Activated gamma-delta T cell treated with anti-CD3 and anti-CD28 coated beads, Interleukin-2, amount 50 U/mL, for 16 hours (primary cell): ENCODE data around the gene NUDT2.
A peak's percentile ranks its signal among the peaks of the same experiment; 100 is the strongest.

ENCODE experiments used
- DNase-seq: peaks from one replicate; pipeline ENCODE4 v3.0.0-alpha.2; 2020; ENCODE audit warnings: low read depth

NUDT2 gene

DNA sequence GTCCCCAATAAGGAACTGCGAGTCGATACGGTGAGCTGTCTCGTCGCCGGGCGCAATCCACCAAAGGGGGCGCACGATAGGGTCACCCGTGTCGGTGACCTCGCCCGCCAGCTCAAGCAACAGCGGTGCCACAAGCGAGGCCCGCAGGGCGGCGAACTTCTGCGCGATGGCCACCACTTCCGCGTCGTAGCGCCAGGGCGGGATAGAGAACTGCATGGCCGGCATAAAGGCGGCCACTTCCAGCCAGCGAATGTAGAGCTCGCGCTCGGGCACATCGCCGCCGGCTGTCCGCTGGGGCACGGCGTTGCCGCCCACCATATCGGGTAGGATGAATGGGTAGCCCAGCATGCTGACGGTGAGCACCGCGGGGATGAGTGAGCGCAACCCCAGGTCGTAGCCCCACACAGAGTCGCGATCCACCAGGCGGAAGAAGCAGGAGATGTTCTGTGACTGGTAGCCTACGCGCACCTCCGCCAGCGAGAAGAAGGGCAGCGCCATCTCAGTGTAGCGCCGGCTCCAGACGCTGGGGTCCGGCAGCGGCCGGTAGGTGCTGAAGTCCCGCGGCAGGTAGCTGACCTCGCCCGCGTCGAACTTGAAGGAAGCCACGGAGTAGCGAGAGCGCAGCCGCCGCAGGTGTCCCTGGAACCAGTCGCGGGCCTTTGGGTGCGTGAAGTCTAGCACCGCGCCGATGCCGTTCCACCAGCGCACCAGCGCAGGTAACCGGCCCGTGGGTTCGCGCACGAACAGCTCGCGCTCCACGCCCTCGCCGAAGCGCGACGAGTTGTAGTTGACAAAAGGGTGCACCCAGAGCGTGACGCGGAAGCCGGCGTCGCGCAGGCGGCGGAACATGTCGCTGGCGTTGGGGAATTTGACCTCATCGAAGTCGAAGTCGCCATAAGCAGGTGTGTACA, 41.9 kb downstream of the NUDT2 start:
- DNase-seq = no peak

DNA sequence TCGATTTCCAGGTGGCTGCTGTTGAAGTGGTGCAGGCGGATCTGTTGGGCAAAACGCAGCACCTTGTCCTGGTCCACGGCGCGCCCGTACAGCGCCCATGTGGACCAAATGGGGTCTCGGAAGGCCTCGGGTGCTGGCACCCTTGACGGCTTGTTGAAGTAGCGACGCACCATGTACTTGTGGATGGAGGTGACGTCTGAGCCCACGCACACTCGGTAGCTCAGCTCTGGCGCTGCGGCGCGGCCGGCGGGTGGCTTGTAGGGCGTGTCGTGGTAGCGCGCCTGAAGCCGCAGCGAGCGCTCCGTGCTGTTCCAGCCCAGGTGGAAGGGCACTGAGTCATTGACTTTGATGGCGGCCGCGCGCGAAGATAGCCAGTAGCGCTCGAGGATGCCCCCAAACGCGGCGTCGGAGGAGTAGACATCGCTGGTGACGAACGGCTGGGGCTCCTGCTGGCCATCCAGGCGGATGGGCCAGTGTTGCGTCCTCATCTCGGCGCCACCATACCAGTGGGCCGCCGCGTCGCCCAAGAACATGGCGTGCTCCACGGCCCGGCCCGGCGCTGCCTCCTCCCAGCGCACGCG, 42.6 kb downstream of the NUDT2 start:
- DNase-seq = no peak

DNA sequence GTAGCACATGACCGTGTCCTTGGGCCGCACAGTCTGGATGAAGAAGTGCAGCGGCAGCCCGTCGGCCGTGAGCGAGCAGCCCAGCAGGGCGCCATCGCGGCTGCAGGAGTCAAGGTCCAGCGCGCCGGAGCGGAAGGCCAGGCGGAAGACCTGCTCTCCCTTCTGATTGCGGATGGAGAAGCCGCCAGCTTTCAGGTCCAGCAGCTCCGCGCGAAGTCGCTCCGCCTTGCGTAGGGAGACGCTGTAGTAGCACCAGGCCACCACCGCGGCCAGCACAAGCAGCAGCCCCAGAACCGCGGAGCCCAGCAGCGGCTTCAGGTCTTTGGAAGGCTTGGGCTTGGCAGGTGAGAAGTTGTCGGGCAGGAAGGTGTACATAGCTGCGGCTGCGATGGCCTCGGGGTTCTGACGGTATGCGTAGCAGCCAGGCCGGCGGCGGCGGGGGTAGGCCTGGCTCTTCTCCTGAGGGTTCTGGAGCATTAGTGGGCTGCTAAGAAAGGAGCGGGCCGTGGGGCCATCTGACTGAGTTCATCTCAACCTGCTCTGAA, 43.2 kb downstream of the NUDT2 start:
- no peak for DNase-seq

DNA sequence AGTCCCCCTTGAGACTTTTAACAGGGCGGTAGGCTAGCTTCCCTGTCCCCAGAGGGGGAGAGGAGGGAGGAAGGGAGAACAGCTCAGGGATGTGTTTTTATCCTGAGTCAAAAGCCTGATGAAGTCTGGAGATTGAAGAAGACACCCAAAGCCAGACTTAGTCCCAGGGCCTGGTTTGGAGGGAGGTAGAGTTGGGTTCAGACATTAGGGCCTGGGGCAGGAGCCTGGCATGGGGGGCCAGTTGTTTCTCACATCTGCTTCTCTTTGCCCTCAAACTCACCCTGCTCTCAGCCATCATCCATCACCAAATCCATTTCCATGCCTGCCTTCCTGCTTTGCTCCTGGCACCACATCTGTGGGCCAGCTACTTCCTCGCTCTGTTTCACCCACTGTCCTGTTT, 44.4 kb downstream of the NUDT2 start:
- no peak for DNase-seq

DNA sequence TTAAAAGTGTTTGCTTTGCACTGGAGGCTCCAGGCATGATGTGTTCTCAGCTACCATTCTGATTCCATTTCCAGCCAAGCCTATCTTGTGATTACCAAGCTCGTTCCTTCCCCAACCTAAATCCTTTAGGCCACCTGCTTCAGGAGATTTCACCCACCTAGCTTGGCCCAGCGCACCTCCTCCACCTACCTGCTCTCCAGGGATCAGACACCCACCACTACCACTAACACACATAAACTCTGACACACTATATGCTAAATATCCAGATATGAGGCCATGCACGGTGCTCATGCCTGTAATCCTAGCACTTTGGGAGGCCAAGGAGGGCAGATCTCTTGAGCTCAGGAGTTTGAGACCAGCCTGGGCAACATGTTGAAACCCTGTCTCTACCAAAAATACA, 45.0 kb downstream of the NUDT2 start:
- DNase-seq = no peak

DNA sequence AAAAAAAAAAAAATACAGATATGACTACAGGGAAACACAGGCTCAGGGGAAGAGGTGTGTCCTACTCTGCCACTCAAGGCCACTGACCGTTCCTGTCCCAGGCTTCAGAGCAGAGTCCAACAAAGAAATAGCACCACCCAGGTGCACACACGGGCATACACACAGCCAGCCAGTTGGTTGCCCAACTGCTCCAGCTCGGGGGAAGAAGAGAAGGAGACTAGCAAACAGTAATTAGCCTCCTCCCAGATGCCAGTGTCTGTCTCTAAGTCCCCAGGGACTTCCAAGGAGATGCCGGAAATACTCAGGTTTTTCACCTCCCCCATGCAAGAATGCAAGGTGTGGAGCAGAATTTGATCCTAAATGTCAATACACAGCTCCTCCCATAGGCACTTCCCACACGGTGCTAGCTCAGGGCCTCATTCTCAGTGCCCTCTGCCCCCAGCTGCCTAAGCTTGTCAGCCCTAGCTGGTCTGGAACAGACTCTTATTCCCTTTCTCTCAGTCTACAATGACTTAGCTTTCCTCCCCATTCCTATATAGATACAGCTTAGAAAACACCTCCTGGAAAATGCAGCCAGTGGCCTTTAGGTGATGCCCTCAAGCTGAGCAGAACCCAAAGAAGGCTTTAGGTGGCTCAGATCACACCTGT, 45.7 kb downstream of the NUDT2 start:
- no peak for DNase-seq

DNA sequence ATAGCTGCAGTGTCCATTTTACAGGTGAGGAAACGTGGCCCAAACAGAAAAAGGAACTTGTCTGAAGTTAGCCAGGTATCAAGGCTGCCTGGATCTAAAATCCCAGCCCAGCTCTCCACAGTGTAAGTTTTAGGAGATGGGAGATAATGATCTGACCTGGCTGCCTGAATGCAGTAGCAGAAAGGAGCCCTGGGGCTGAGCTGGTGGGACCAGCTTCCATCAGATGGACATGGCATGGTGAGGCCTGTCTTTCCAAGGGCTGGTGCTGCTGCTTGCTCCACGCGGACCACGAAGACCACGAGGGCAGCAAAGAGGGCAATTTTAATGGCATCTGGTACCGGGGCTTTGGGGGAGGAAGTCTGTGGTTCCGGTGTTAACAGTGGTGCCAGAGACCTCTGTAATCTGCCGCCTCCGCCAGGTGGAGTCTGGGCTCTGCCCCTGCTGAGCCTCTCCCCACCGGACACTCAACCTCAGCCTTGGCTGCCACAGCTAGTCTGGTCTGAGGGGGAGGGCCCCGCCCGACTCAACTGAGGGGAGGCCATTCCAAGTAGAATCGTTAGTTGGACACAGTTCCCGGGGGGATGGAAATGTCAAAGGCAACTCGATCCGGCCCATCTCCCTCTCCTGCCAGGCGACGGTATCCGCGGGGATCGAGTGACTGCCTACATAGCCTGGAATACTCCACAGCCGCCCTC, 46.7 kb downstream of the NUDT2 start:
- peak; percentile 39 for DNase-seq

DNA sequence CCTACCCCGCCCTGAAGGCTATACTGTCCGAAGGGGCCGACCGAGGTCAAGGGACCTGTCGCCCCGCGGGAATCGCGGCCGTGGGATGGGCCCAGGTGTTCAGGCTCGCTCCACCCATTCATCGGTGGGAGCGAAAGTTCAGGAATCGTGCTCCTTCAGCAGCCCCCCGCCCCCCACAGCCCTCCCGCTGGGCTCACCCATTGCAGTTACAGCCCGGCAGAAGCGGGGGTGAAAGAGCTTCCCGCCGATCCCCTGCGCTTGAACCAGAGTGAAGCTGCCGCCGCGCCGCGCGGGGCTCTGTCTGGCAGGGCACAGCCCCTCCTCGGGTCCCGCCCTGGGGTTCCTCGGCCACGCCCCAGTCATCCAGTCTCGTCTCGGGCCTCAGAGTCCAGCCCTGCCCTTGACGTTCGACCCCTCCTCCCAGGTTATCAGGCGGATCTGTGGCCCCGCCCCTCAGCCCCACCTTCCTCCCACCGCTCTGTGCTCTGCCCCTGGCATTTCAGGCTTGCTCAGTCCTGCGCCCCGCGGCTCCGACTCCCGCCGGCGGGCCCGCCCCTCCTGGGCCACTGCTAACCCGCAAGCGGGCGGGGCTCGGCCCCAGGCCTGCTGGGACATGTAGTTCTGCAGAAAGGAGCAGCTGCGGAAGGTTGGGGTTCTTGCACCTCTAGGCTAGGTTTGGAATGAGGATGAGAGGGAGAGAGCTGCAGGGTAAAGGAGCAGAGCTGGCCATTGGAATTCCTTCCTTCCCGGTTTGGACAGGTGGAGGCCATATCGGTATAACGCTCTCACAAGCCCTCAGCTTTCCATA, 47.4 kb downstream of the NUDT2 start, which contains the start of gene MYORG:
Gene MYORG, minus strand, starts transcription at position 303 of the 808 bp plus-strand sequence. CDS start 3,955 bp downstream, outside the sequence.
- DNase-seq = peak; percentile 95

DNA sequence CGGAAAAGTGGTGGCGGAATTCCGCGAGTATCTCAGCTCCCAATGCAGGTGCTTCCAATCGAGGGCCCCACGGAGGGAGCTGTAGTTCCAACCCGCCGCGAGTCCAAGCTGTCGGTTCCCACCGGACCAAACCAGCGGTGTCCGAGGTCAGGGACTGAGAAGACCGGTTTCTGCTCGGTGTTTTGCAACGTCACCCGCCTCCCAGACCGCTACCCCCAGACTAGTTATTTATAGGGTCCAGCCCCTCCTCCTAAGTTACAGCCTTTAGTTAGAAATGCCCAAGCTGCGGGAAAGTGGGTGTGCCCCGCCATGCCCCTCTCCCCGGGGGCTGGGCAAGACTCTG, 48.0 kb downstream of the NUDT2 start:
- no peak for DNase-seq

DNA sequence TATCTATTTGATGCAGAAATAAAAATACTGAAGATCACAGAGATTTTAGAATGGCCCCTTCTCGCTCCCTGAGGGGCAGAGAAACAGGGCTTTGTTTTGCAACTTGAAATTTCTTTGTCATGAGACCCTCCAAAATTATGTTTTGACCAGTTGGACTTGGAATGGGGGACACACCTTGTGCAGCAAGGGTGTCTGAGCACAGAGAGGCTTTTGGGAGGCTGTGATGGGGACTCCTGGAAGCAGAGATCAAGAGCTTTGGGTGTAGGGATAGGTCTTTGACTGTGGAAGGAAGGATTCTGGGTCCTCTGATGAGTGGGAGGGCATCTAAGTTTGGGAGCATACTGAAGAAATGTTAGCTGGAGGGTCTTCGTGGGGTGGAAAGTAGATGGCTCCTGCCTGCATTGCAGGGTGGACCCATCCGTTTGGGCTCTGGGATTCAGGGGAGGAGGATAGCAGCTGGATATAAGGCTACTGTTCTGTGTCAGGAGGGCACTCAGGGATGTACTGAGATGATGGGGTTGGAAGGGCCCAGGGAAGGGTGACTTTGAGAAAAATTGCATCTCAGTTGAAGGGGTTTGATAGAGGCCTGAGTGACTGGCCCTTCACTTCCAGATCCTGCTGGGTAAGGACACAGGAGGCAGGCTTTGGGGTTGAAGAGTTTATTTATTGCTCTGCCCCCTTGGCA, 49.1 kb downstream of the NUDT2 start:
- DNase-seq = no peak

DNA sequence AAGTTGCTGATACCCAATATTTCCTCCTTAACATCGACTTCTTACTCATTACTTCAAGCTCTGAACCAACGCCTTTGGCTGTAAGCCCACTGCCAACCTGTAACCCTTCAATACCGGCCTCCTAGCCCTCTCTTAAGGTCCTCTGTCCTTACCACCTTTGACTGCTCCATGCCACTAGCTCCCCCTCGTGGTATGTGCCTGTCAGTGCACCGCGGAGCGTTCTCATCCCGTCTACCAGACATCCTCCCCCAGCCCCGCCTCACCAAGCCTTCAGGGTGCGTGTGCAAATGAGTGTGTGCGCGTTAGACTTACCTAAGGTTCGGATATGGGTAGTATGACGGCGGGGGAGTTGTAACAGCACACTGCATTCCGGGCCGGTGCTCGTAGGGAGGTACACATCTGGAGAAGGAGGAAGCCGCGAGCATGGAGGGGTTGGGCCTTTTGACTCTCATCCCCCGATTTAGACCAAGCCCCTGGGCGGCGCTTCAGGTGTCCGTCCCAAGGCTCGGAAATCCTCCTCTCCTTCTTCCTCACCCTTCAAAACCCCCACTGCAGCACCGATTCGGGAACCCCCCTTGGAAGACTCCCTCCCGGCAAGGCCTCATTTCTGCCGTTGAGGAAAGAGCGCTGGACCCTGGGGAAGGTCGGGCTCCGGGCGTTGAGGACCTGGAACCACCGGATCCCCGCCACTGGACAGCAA, 50.1 kb downstream of the NUDT2 start:
- DNase-seq = peak; percentile 82

DNA sequence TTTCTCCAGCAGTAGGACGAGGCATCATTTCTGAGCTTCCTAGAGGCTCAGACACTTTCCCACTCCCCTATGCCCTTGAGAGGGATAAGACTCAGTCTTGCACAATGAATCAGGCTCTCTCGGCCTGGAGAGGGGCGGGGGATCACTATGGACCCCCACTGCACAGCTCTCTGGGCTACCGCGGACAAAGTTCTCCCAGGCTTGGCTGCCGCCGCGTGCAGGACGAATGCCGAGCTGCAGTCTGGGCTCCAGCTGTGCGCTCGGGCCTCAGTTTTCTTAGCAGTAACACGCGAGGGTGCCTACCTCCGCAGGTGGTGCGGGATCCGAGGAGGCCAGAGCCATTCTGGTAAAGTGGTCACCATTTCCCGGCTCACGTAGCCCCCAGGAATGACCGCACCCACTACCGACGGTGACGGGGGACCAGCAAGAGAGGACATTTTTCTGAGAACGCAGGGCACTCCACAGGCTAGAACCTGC, 50.7 kb downstream of the NUDT2 start:
- DNase-seq = no peak

DNA sequence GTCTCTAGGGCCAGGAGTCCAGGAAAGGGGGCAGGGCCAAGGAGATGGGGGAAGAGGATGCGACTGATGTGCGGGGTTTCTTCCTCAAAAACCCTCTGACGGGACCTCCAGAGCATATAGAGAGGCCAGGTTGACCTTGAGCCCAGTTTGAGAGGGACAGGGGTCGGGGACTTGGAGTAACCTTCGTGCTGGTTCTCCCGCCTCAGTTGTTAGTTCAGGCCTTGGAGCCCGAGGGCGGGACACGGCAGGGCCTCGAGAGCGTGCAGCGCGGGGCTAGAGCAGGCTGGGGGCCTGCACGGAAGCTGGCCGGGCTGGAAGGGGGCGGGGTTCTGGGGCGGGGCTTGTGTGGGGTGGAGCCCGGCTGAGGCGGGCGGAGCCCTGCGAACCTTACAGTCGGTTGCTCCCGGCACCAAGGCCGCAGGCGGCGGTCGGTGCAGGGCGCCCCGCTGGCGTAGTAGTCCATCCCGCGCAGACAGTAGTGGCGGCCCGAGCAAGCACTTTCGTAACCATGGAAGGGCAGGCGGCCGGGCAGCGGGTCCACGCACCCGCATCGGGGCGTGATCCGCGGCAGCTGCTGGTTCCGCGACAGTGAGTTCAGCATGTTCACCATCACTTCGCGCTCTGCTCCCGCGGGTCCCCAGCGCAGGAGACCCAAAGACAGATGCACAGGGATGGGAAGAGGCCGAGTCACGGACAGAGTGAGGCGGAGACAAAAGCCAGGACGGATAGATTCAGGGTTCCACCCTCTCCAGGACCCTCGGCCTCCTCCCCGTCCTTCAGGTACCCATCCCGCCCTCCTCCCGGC, 51.3 kb downstream of the NUDT2 start:
- peak; percentile 54 for DNase-seq

DNA sequence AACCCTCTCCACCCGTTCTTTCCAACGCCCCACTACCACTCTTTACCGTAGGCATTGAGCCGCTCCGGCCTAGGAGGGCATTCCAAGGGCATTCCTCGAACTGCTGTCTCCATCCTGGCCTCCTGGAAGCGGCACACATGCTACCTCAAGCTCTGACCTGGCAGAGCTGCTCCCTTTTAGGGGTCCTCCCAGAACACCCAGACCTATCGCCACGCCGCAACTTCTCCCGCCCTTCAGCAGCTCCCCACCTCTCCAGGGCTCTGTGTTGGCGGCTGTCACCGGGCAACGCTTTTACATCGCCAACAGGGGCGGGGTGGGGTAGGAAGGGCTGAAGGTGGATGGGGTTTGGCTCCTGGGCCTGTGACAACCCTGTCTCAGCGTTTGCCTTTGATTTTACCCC, 52.0 kb downstream of the NUDT2 start:
- no peak for DNase-seq

DNA sequence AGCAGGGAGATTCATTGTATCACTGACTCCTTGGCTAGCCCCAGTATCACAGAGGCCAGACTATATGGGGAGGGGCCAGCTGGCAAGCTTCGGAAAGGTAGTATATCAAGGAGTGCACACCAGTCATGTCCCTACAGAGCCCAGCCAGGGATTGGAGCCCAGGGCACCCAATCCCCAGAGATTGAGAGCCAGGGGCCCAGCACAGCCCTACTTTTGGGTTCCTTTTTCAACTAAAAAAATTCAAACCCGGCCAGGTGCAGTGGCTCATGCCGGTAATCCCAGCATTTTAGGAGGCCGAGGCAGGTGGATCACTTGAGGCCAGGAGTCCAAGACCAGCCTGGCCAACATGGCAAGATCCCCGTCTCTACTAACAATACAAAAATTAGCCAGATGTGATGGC, 52.7 kb downstream of the NUDT2 start:
- no peak for DNase-seq

DNA sequence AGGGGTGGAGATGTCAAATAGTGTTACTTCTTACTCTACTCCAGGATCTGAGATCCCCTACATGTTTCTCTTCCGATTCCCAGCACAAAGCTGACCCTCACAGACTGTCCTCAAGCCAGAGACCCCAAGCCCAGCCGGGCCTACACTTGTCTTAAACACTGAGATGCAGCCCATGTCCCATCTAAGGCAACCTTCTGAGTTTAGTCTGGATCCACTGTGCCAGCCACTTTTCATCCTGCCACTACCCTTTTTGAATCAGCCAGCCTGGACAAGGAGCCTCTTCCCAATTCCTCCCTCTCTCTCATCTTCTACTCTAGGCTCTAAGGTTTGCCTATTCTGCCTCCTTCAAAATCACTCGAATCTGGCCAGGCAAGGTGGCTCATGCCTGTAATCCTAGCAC, 53.5 kb downstream of the NUDT2 start:
- no peak for DNase-seq

DNA sequence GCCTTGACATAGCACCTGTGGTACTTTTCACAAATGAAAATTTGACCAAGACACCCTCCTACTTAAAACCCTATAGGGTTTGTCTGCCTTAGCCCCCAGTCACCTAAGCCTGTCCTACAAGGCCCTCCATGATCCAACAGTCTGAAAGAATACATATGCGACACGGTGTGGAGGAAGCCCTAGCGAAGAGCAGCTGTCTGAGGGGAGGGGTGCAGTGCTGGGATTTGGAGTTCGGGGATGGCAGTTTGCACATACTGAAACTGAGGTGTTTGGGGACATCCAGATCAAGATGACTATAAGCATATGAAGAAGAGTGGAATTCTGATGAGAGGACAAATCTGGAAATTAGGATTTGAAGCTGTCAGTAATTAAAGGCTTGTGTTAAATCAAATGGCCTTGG, 54.5 kb downstream of the NUDT2 start:
- DNase-seq = no peak

DNA sequence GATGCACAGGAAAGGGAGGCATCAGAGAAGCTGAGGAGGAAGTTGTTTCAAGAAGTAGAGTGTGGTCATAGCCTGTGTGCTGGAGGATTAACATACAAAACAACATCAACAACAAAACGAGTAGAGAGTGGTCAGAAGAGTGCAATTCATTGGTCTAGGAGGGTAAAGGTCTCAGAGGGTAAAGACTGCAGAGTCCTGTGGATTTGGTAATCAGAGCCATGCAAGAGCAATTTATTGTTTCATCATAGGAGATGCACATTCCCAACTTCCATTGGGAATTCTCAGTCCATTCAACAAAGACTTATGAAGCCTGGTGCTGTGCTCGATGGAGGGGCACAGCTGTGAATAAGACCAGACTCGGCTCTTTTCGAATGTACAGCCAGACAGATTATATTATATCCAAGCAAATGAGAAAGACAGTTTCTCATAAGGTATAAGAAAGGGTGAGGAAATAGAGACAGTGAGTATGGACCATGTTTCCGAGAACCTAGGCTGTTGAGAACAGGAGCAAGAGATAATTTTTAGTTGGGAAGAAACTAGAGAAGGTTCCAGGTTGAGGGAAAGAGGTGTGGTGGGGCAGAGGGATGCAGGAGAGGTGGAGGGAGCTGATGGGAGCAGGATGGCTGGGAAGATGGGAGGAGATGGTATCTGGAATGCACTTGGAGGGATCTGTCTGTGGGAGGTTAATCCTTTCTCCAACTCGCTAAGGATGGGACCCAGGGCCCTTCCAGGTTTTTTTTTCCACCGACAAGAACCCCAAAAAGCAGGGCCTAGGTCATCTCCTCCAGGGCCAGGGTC, 55.2 kb downstream of the NUDT2 start:
- no peak for DNase-seq
